GM21723 (cell line): ENCODE data around the gene MYO1E.

Source experiments
- ATAC-seq: cut with Tn5 transposase; IDR thresholded peaks from one replicate; pipeline ENCODE4 v1.9.1; 2021; ENCODE audit warnings: mild to moderate bottlenecking, moderate library complexity; ENCODE audit not compliant: unreplicated experiment

Gene MYO1E

GRCh38 chr15:59205839-59206622, 166.6 kb downstream of the MYO1E start:
- no peak for ATAC-seq

- no peak for ATAC-seq
These were observed 169.0 kb downstream of the MYO1E start for GRCh38 chr15:59203657-59204056.

- ATAC-seq, result no peak
These were observed 169.7 kb downstream of the MYO1E start for GRCh38 chr15:59203008-59203407.

- no peak for ATAC-seq
These were observed 172.1 kb downstream of the MYO1E start for GRCh38 chr15:59200560-59200959.

- ATAC-seq, result no peak
These were observed 172.8 kb downstream of the MYO1E start for GRCh38 chr15:59199626-59200465.

- no peak for ATAC-seq
These were observed 175.2 kb downstream of the MYO1E start for GRCh38 chr15:59197454-59197853.

- no peak for ATAC-seq
These were observed 176.3 kb downstream of the MYO1E start for GRCh38 chr15:59196416-59196815.

- no peak for ATAC-seq
These were observed 177.9 kb downstream of the MYO1E start for GRCh38 chr15:59194639-59195325.

GRCh38 chr15:59191855-59192237, 180.8 kb downstream of the MYO1E start:
- ATAC-seq, result no peak

- ATAC-seq, result no peak
These were observed 182.4 kb downstream of the MYO1E start for GRCh38 chr15:59190291-59190690.

- no peak for ATAC-seq
These were observed 183.4 kb downstream of the MYO1E start for GRCh38 chr15:59189241-59189640.

- ATAC-seq, result no peak
These were observed 186.2 kb downstream of the MYO1E start for GRCh38 chr15:59186501-59186900.

- ATAC-seq, result no peak
These were observed 186.9 kb downstream of the MYO1E start for GRCh38 chr15:59185725-59186124.

GRCh38 chr15:59180945-59181600, 191.6 kb downstream of the MYO1E start:
- ATAC-seq, result no peak

- no peak for ATAC-seq
These were observed 193.0 kb downstream of the MYO1E start for GRCh38 chr15:59179717-59180116.

- no peak for ATAC-seq
These were observed 194.4 kb downstream of the MYO1E start for GRCh38 chr15:59178151-59178695.

- ATAC-seq, result no peak
These were observed 195.4 kb downstream of the MYO1E start for GRCh38 chr15:59177317-59177660.

GRCh38 chr15:59176653-59177316, 195.9 kb downstream of the MYO1E start:
- no peak for ATAC-seq

- ATAC-seq, result peak; percentile 66
These were observed 197.5 kb downstream of the MYO1E start for GRCh38 chr15:59174835-59175831.
